BE2C (cell line): ENCODE data around the gene GSTM5.
"Not testable (repeated sequence)": the region's sequence is repeated elsewhere in the genome, so short reads cannot be mapped to it uniquely, and the experiment has no call there.

Source experiments
- DNase-seq: peaks from one replicate; pipeline ENCODE4 v3.0.0-alpha.2; 2020
- H3K27me3 ChIP-seq: fragments of 250-450 bp; sonication (Bioruptor Pico); 2 replicates; pipeline ENCODE4 v1.5.1; 2020; ENCODE audit warnings: mild to moderate bottlenecking
- H3K36me3 ChIP-seq: fragments of 250-450 bp; sonication (Bioruptor Pico); 2 replicates; pipeline ENCODE4 v1.5.1; 2020; ENCODE audit warnings: mild to moderate bottlenecking
- H3K4me1 ChIP-seq: fragments of 250-450 bp; sonication (Bioruptor Pico); 2 replicates; pipeline ENCODE4 v1.5.1; 2020
- H3K4me3 ChIP-seq: 2 replicates; pipeline ENCODE4 v1.5.1; 2011; ENCODE audit warnings: low read depth, low read length
- H3K9me3 ChIP-seq: fragments of 250-450 bp; sonication (Bioruptor Pico); 2 replicates; pipeline ENCODE4 v1.5.1; 2020
- TF ChIP-seq, protein P1 (sequence below): IDR thresholded peaks from 2 replicates; pipeline ENCODE4 v1.5.1; 2012; ENCODE audit warnings: mild to moderate bottlenecking, low read depth, low read length

The GSTM5 gene

DNA sequence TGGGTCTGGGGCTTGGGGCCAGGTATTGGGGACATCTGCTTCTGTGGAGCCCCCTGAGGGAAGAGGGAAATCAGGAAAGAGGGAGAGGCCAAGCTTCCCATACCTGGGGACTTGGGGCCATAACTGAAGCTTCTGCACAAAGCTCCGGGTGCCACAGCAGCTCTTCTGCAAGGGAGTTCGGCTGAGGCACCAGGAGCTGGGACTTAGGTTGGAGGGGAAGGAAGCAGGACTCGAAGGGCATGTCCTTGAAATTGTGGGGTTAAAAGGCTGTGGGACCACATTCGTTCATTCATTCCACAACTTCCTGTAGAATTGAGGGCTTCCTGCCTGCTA, 53.4 kb downstream of the GSTM5 start:
- Histone ChIP-seq H3K36me3 (no peaks in the 10 kb centered on the region), H3K27me3 (no peaks in the 10 kb centered on the region), H3K4me3 (no peak overlapping the region), H3K4me1 (peaks cover 14% of the 10 kb centered on the region), H3K9me3 (no peaks in the 10 kb centered on the region)
- TF ChIP-seq, protein P1, sequence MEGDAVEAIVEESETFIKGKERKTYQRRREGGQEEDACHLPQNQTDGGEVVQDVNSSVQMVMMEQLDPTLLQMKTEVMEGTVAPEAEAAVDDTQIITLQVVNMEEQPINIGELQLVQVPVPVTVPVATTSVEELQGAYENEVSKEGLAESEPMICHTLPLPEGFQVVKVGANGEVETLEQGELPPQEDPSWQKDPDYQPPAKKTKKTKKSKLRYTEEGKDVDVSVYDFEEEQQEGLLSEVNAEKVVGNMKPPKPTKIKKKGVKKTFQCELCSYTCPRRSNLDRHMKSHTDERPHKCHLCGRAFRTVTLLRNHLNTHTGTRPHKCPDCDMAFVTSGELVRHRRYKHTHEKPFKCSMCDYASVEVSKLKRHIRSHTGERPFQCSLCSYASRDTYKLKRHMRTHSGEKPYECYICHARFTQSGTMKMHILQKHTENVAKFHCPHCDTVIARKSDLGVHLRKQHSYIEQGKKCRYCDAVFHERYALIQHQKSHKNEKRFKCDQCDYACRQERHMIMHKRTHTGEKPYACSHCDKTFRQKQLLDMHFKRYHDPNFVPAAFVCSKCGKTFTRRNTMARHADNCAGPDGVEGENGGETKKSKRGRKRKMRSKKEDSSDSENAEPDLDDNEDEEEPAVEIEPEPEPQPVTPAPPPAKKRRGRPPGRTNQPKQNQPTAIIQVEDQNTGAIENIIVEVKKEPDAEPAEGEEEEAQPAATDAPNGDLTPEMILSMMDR: no peak
- no peak for DNase-seq

- DNase-seq: no peak
- no peak overlapping the region for H3K4me3 ChIP-seq
- no peaks in the 10 kb centered on the region for H3K36me3 ChIP-seq
- TF ChIP-seq, protein P1: no peak
- no peaks in the 10 kb centered on the region for H3K9me3 ChIP-seq
- peaks cover 10% of the 10 kb centered on the region for H3K4me1 ChIP-seq
- no peaks in the 10 kb centered on the region for H3K27me3 ChIP-seq
Observed at GRCh38 chr1:109765896-109766615, 54.0 kb downstream of the GSTM5 start.

DNA sequence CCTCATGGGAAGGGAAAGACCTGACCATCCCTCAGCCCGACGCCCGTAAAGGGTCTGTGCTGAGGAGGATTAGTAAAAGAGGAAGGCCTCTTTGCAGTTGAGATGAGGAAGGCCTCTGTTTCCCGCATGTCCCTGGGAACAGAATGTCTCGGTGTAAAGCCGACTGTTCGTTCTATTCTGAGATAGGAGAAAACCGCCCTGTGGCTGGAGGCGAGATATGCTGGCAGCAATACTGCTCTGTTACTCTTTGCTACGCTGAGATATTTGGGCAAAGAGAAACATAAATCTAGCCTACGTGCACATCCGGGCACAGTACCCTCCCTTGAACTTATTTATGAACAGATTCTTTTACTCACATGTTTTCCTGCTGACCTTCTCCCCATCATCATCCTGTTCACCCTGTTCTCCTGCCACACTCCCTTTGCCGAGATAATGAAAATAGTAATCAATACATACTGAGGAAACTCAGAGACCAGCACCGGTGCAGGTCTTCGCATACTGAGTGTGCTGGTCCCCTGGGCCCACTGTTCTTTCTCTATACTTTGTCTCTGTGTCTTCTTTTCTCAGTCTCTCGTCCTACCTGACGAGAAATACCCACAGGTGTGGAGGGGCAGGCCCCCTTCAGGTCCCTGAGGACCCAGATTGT, 55.1 kb downstream of the GSTM5 start:
- not testable (repeated sequence) for H3K4me3 ChIP-seq, H3K9me3 ChIP-seq, H3K27me3 ChIP-seq, H3K4me1 ChIP-seq, DNase-seq, H3K36me3 ChIP-seq
